HepG2 (cell line): Measurements from ENCODE around the gene NPHP4. TPM values are rescaled to one million over a fixed set of nuclear protein-coding genes. Genes with fewer than 3 reads are reported as not detected.

ENCODE experiments used
- ATAC-seq: fragments of 200-7000 bp; cut with Tn5 transposase; 3 replicates; pipeline ENCODE4 v1.9.1; 2020; ENCODE audit warnings: mild to moderate bottlenecking, moderate library complexity
- BruUV-seq: library from RNA; stranded (reverse); fragments of 400-500 nt; replicated peaks from 2 replicates; lab custom pipeline; 2021; lab: Mats Ljungman, UMichigan
- CTCF ChIA-PET: fragments of 300-600 bp; formaldehyde crosslinking; extraction: SDS; loops from one replicate; lab custom pipeline; 2021; ENCODE audit warnings: low total read pairs, inconsistent platforms, low intra/inter-chr PET ratio; lab: Yijun Ruan, JAX
- POLR2A ChIA-PET: fragments of 350-600 bp; sonication (Branson Sonifier 250); formaldehyde crosslinking; loops from one replicate; lab custom pipeline; 2020; ENCODE audit warnings: antibody characterized with exemption, inconsistent platforms; lab: Yijun Ruan, JAX
- DNase-seq: peaks from one replicate; pipeline ENCODE4 v3.0.0-alpha.2; 2015; ENCODE audit warnings: low spot score
- FAIRE-seq: peaks from 3 replicates; lab custom pipeline; 2011; peaks lifted over from hg19 to GRCh38; lab: Jason Lieb, UNC
- H2AFZ ChIP-seq: one replicate; pipeline ENCODE4 v1.6.1; 2011; ENCODE audit warnings: low read length, inconsistent platforms
- H3K27ac ChIP-seq: fragments of 300-600 bp; 3 replicates; pipeline ENCODE4 v1.8.0; 2011; ENCODE audit warnings: mixed run types, mild to moderate bottlenecking, mixed read lengths, low read length, inconsistent platforms; ENCODE audit not compliant: insufficient read depth; ENCODE audit errors: extremely low read length
- H3K27me3 ChIP-seq, 2 experiments: fragments of 200-600 bp in 1 of 2; 2 replicates in 1 of 2; 3 replicates in 1 of 2; pipeline versions ENCODE4 v1.6.0 to v1.8.0; 2011; ENCODE audit warnings: low read length in 2 of 2, mild to moderate bottlenecking in 2 of 2, moderate library complexity in 2 of 2, inconsistent platforms in 1 of 2; ENCODE audit not compliant: insufficient read depth in 2 of 2, control insufficient read depth in 1 of 2
- H3K36me3 ChIP-seq, 2 experiments: fragments of 200-600 bp in 1 of 2; replicated peaks in 1 of 2; 2 replicates in 1 of 2; 3 replicates in 1 of 2; pipeline versions ENCODE4 v1.5.1 to v1.8.0; 2011; ENCODE audit warnings: low read length in 2 of 2, inconsistent platforms in 1 of 2; ENCODE audit not compliant: insufficient read depth in 2 of 2, control insufficient read depth in 1 of 2
- H3K4me1 ChIP-seq: 2 replicates; pipeline ENCODE4 v1.5.1; 2012; ENCODE audit warnings: low read length, inconsistent platforms; ENCODE audit not compliant: insufficient read depth
- H3K4me2 ChIP-seq: 2 replicates; pipeline ENCODE4 v1.6.0; 2011; ENCODE audit warnings: low read depth, low read length, inconsistent platforms
- H3K4me3 ChIP-seq, 3 experiments: fragments of 200-600 bp in 1 of 3; sonication (generic), shearing (Covaris generic) in 1 of 3; replicated peaks in 1 of 3; 2 replicates each; pipeline ENCODE4 v1.5.1; 2011 to 2016; ENCODE audit warnings: low read length in 3 of 3, inconsistent platforms in 2 of 3, low read depth in 2 of 3, mild to moderate bottlenecking in 2 of 3, control low read depth in 1 of 3, mixed read lengths in 1 of 3; ENCODE audit not compliant: insufficient read depth in 1 of 3
- H3K79me2 ChIP-seq: one replicate; pipeline ENCODE4 v1.6.1; 2011; ENCODE audit warnings: low read length, inconsistent platforms; ENCODE audit not compliant: insufficient read depth
- H3K9ac ChIP-seq: 2 replicates; pipeline ENCODE4 v1.6.0; 2011; ENCODE audit warnings: mild to moderate bottlenecking, low read depth, low read length, inconsistent platforms; ENCODE audit not compliant: insufficient read depth
- H3K9me3 ChIP-seq: 2 replicates; pipeline ENCODE4 v1.5.1; 2012; ENCODE audit warnings: mild to moderate bottlenecking, low read length
- H4K20me1 ChIP-seq: 2 replicates; pipeline ENCODE4 v1.6.0; 2011; ENCODE audit warnings: inconsistent platforms, mild to moderate bottlenecking, low read length, moderate library complexity; ENCODE audit not compliant: insufficient read depth
- CBX1 ChIP-seq: IDR thresholded peaks from one replicate; pipeline ENCODE4 v1.6.1; 2016; ENCODE audit warnings: antibody characterized with exemption, low read depth
- ZBTB40 ChIP-seq, 2 experiments: fragments of 450-650 bp in 1 of 2; sonication (generic) in 1 of 2; formaldehyde crosslinking in 1 of 2; IDR thresholded peaks; 2 replicates each; pipeline versions ENCODE4 v1.6.1 to v1.8.0; 2016 to 2022; ENCODE audit warnings: antibody characterized with exemption in 1 of 2, mild to moderate bottlenecking in 1 of 2, missing genetic modification reagents in 1 of 2
- WGBS: methylation state at CpG from one replicate; pipeline ENCODE4 v1.1.6; 2017; ENCODE audit warnings: low lambda C conversion rate; 5-methylcytosine and 5-hydroxymethylcytosine counted together
- in situ Hi-C: cut with HindIII; loops from 2 replicates; pipeline ENCODE4 v1.10.0; 2017; ENCODE audit warnings: low pct_unique_long_range_greater_than_20kb; ENCODE audit not compliant: extremely low pct_ligation_motif_present
- intact Hi-C: fragments of 100-400 bp; cut with micrococcal nuclease; formaldehyde crosslinking; loops from one replicate; pipeline ENCODE4 v1.10.0; 2022; ENCODE audit not compliant: unreplicated experiment
- polyA plus RNA-seq, 8 experiments: library from polyadenylated mRNA; depleted of rRNA in 3 of 8; stranded (reverse) in 7 of 8; unstranded in 1 of 8; fragments of >200 nt; fragmentation: Illumina TruSeq in 4 of 8; extraction: Trizol in 4 of 8; gene quantifications; 2 replicates each; pipeline versions ENCODE4 v1.2.1 to v1.2.3, GENCODE V29; 2011 to 2016; ENCODE audit warnings: low read depth in 4 of 8, missing spikeins in 1 of 8, mixed read lengths in 1 of 8; ENCODE audit not compliant: insufficient read depth in 1 of 8
- total RNA-seq, 5 experiments: library from RNA; depleted of rRNA; stranded (reverse); fragments of >200 nt; fragmentation: Illumina TruSeq; extraction: Trizol; gene quantifications; 2 replicates each; pipeline ENCODE4 v1.2.3, GENCODE V29; 2016; ENCODE audit warnings: low read depth in 1 of 5

The NPHP4 gene
- total and polyA plus RNA-seq, 2 of the 13 experiments (the other 11 are each of a cell fraction or from before 2014, with no cell fraction given): 4.4 to 6.8 TPM

GRCh38 chr1:5815716-5816115 is 176.5 kb downstream of the NPHP4 start:
- BruUV-seq: no TSS peak
- 10% methylated on average over 4 of the region's 4 CpGs for WGBS
- H3K4me3 ChIP-seq: no peak overlapping the region
- no peak overlapping the region for H3K27ac ChIP-seq
- no peak overlapping the region for H2AFZ ChIP-seq
- no peaks in the 10 kb centered on the region for H3K9me3 ChIP-seq
- DNase-seq (no peak), ATAC-seq (no peak), FAIRE-seq (no peak)
- in situ Hi-C loops: no loop called here
- no peak overlapping the region for H3K4me2 ChIP-seq
- H3K27me3 ChIP-seq: peaks cover 4 to 34% of the 10 kb centered on the region in 2 experiments; a peak in 3 of 5 replicates
- TF ChIP-seq CBX1: no peak
- peak; percentile 89 for TF ChIP-seq ZBTB40 (IDR thresholded peaks at IDR 0.05)
- TF ChIP-seq ZBTB40 (CRISPR knock-in tag; IDR thresholded peaks at IDR 0.05): no peak
- CTCF ChIA-PET: no interaction called here
- intact Hi-C loops: no loop called here
- no peaks in the 10 kb centered on the region for H3K79me2 ChIP-seq
- H3K9ac ChIP-seq: no peak overlapping the region
- no peaks in the 10 kb centered on the region for H3K36me3 ChIP-seq
- H4K20me1 ChIP-seq: 0 out of 2 replicates have a peak, but pooled peaks cover 3% of the 10 kb centered on the region
- POLR2A ChIA-PET: no interaction called here
- no peaks in the 10 kb centered on the region for H3K4me1 ChIP-seq
